GM12878 (cell line): ENCODE measurements around the gene RAB8A. TPM values are rescaled to one million over a fixed set of nuclear protein-coding genes. Genes with fewer than 3 reads are reported as not detected.
"Not testable (repeated sequence)": the region's sequence is repeated elsewhere in the genome, so short reads cannot be mapped to it uniquely, and the experiment has no call there.

Source experiments
- ATAC-seq: fragments of 200-7000 bp; cut with Tn5 transposase; 3 replicates; pipeline ENCODE4 v1.9.1; 2020; ENCODE audit warnings: mild to moderate bottlenecking, moderate library complexity
- BruUV-seq: library from RNA; stranded (reverse); fragments of 400-500 nt; replicated peaks from 2 replicates; lab custom pipeline; 2021; lab: Mats Ljungman, UMichigan
- CTCF ChIA-PET: fragments of 300-600 bp; sonication (Branson Sonifier 250); formaldehyde crosslinking; extraction: SDS; loops from one replicate; lab custom pipeline; 2021; ENCODE audit warnings: inconsistent platforms; lab: Yijun Ruan, JAX
- POLR2A ChIA-PET: fragments of 350-600 bp; formaldehyde crosslinking; extraction: SDS; loops from one replicate; lab custom pipeline; 2021; ENCODE audit warnings: inconsistent platforms; lab: Charles Lee
- RAD21 ChIA-PET: fragments of 300-600 bp; sonication (Branson Sonifier 250); formaldehyde crosslinking; loops from one replicate; lab custom pipeline; 2023; ENCODE audit warnings: antibody characterized with exemption; ENCODE audit not compliant: unreplicated experiment; lab: Charles Lee
- SMC1A ChIA-PET: fragments of 300-600 bp; sonication (Branson Sonifier 250); formaldehyde crosslinking; loops from one replicate; lab custom pipeline; 2023; ENCODE audit not compliant: unreplicated experiment, uncharacterized antibody; lab: Charles Lee
- DNase-seq: peaks from one replicate; pipeline ENCODE4 v3.0.0-alpha.2; 2011; ENCODE audit warnings: low read depth, low spot score
- FAIRE-seq: peaks from 3 replicates; lab custom pipeline; 2011; peaks lifted over from hg19 to GRCh38; lab: Jason Lieb, UNC
- H2AFZ ChIP-seq: 2 replicates; pipeline ENCODE4 v1.6.0; 2011; ENCODE audit warnings: low read depth, low read length, control low read depth; ENCODE audit not compliant: control insufficient read depth
- H3K27ac ChIP-seq: 2 replicates; pipeline ENCODE4 v1.5.1; 2011; ENCODE audit warnings: control low read depth; ENCODE audit not compliant: control insufficient read depth, insufficient read depth
- H3K27me3 ChIP-seq, 2 experiments: replicated peaks in 1 of 2; 2 replicates each; pipeline versions ENCODE4 v1.6.0 to v1.6.1; 2011; ENCODE audit warnings: low read length in 1 of 2; ENCODE audit not compliant: control insufficient read depth in 2 of 2, insufficient read depth in 2 of 2
- H3K36me3 ChIP-seq, 2 experiments: 2 replicates each; pipeline ENCODE4 v1.5.1; 2011; ENCODE audit warnings: low read length in 1 of 2; ENCODE audit not compliant: control insufficient read depth in 2 of 2, insufficient read depth in 2 of 2
- H3K4me1 ChIP-seq: 2 replicates; pipeline ENCODE4 v1.6.1; 2011; ENCODE audit warnings: mild to moderate bottlenecking, low read length, moderate library complexity, mixed read lengths; ENCODE audit not compliant: control insufficient read depth, insufficient read depth
- H3K4me2 ChIP-seq: 2 replicates; pipeline ENCODE4 v1.6.0; 2011; ENCODE audit warnings: control low read depth; ENCODE audit not compliant: control insufficient read depth, insufficient read depth
- H3K4me3 ChIP-seq: fragments of 200-600 bp; sonication (generic); 2 replicates; pipeline ENCODE4 v1.5.1; 2016
- H3K79me2 ChIP-seq: 2 replicates; pipeline ENCODE4 v1.6.0; 2011; ENCODE audit warnings: low read length; ENCODE audit not compliant: control insufficient read depth, insufficient read depth
- H3K9ac ChIP-seq: 2 replicates; pipeline ENCODE4 v1.8.0; 2011; ENCODE audit warnings: low read length, control low read depth, mixed read lengths; ENCODE audit not compliant: control insufficient read depth, insufficient read depth
- H3K9me3 ChIP-seq: replicated peaks from 3 replicates; pipeline ENCODE4 v1.5.1; 2011; ENCODE audit warnings: mild to moderate bottlenecking, low read length; ENCODE audit not compliant: control insufficient read depth, insufficient read depth
- H4K20me1 ChIP-seq: 2 replicates; pipeline ENCODE4 v1.6.0; 2011; ENCODE audit not compliant: control insufficient read depth, insufficient read depth
- CBX3 ChIP-seq: fragments of 200-600 bp; sonication (generic); IDR thresholded peaks from 2 replicates; pipeline ENCODE4 v1.6.1; 2016; ENCODE audit warnings: low read depth, borderline replicate concordance
- CBX5 ChIP-seq: sonication (generic); IDR thresholded peaks from 2 replicates; pipeline ENCODE4 v1.6.1; 2016; ENCODE audit warnings: low read depth, moderate library complexity, mild to moderate bottlenecking, inconsistent platforms
- CHD4 ChIP-seq: fragments of 200-600 bp; sonication (generic); IDR thresholded peaks from 2 replicates; pipeline ENCODE4 v1.6.1; 2016; ENCODE audit warnings: mild to moderate bottlenecking
- ESRRA ChIP-seq: IDR thresholded peaks from 2 replicates; pipeline ENCODE4 v1.6.1; 2012; ENCODE audit warnings: mild to moderate bottlenecking, low read length, improper control_type of control experiment
- MTA2 ChIP-seq: fragments of 450-650 bp; IDR thresholded peaks from 2 replicates; pipeline ENCODE4 v1.6.1; 2016; ENCODE audit warnings: low read depth, mild to moderate bottlenecking, moderate library complexity
- NBN ChIP-seq: fragments of 450-650 bp; IDR thresholded peaks from 2 replicates; pipeline ENCODE4 v1.6.1; 2016
- NFYB ChIP-seq: IDR thresholded peaks from 2 replicates; pipeline ENCODE4 v1.6.1; 2011; ENCODE audit warnings: low read depth, mild to moderate bottlenecking, low read length, improper control_type of control experiment, moderate library complexity; ENCODE audit not compliant: insufficient read depth
- NR2F1 ChIP-seq: fragments of 450-650 bp; conservative IDR thresholded peaks from 2 replicates; pipeline ENCODE4 v1.6.1; 2017; ENCODE audit warnings: mild to moderate bottlenecking
- POLR2AphosphoS5 ChIP-seq: IDR thresholded peaks from 2 replicates; pipeline ENCODE4 v1.6.1; 2011; ENCODE audit warnings: mild to moderate bottlenecking, low read length, inconsistent platforms
- RUNX3 ChIP-seq: IDR thresholded peaks from 2 replicates; pipeline ENCODE4 v1.6.1; 2012; ENCODE audit warnings: low read length, inconsistent platforms
- SMAD1 ChIP-seq: fragments of 450-650 bp; IDR thresholded peaks from 2 replicates; pipeline ENCODE4 v1.6.1; 2018; ENCODE audit warnings: mild to moderate bottlenecking, low read depth; ENCODE audit not compliant: partially characterized antibody
- SMARCA5 ChIP-seq: fragments of 450-650 bp; IDR thresholded peaks from 2 replicates; pipeline ENCODE4 v1.6.1; 2017; ENCODE audit warnings: mild to moderate bottlenecking
- TCF12 ChIP-seq: IDR thresholded peaks from 2 replicates; pipeline ENCODE4 v1.6.1; 2011; ENCODE audit warnings: low read depth, mild to moderate bottlenecking, low read length
- WGBS: methylation state at CpG from one replicate; pipeline ENCODE4 v1.1.6; 2016; ENCODE audit warnings: low lambda C conversion rate; ENCODE audit not compliant: insufficient replicate concordance, insufficient coverage; ENCODE audit errors: missing lambda C conversion rate; 5-methylcytosine and 5-hydroxymethylcytosine counted together
- in situ Hi-C: fragments of 300-500 bp; cut with MboI; formaldehyde crosslinking; loops from 9 replicates; pipeline ENCODE4 v1.14.3; 2018; ENCODE audit warnings: mixed read lengths
- intact Hi-C: fragments of 100-400 bp; cut with micrococcal nuclease; formaldehyde crosslinking; loops from one replicate; pipeline ENCODE4 v1.14.2; 2022; ENCODE audit not compliant: unreplicated experiment
- polyA plus RNA-seq, 11 experiments: library from polyadenylated mRNA; depleted of rRNA in 4 of 11; unstranded in 6 of 11; stranded (reverse) in 5 of 11; fragments of >200 nt; fragmentation: Nextera tagmentation in 4 of 11; fragmentation: Illumina TruSeq in 1 of 11; extraction: Ambion mirVana in 4 of 11; extraction: Trizol in 1 of 11; gene quantifications; 1 replicate in 1 of 11; 2 replicates in 10 of 11; pipeline versions ENCODE4 v1.2.1 to v1.2.3, GENCODE V29; 2011 to 2016; ENCODE audit warnings: inconsistent platforms in 2 of 11, missing spikeins in 2 of 11, low read depth in 1 of 11
- total RNA-seq, 4 experiments: library from RNA; depleted of rRNA in 3 of 4; stranded (reverse); fragments of >200 nt in 3 of 4; fragmentation: Illumina TruSeq in 1 of 4; extraction: Trizol in 1 of 4; gene quantifications; 2 replicates each; pipeline versions ENCODE4 v1.2.1 to v1.2.3, GENCODE V29; 2013 to 2021
- TF ChIP-seq, protein P1 (sequence below): IDR thresholded peaks from 2 replicates; pipeline ENCODE4 v1.6.1; 2011; ENCODE audit warnings: borderline replicate concordance, low read depth, mild to moderate bottlenecking, moderate library complexity, low read length; ENCODE audit not compliant: insufficient read depth, poor library complexity, severe bottlenecking

The RAB8A gene
- total and polyA plus RNA-seq, 10 of the 15 experiments (the other 5 are each of a cell fraction or from before 2014, with no cell fraction given), result 23.9 to 314 (median 185) TPM

DNA sequence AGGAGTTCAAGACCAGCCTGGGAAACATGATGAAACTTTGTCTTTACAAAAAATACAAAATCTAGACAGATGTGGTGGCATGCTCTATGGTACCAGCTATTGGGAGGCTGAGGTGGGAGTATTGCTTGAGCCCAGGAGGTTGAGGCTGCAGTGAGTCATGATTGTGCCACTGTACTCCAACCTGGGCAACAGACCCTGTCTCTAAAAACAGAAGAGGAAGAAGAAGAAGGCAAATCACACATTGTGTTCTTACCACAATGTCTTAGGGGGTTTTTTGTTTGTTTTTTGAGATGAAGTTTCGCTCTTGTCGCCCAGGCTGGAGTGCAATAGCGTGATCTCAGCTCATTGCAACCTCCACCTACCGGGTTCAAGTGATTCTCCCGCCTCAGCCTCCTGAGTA, 67.2 kb downstream of the RAB8A start:
- H3K9me3 ChIP-seq, H3K9ac ChIP-seq, H3K27me3 ChIP-seq, FAIRE-seq, POLR2A ChIA-PET, BruUV-seq, H3K4me1 ChIP-seq, DNase-seq, H4K20me1 ChIP-seq, H3K4me3 ChIP-seq, H3K27ac ChIP-seq, in situ Hi-C loops, intact Hi-C loops, H3K79me2 ChIP-seq, H3K36me3 ChIP-seq: not testable (repeated sequence)
- ChIA-PET SMC1A (interaction anchor here (0.6 to 7.4 kb wide), 11 partner anchors 9 to 137 kb away, joined by 3 to 49 read pairs (median 4); no protein-coding TSS in a partner anchor), RAD21 (interaction anchor here (0.9 to 4.5 kb wide), 8 partner anchors 17 to 549 kb away, joined by 3 to 27 read pairs (median 3); partner anchors contain the start of genes HSH2D and TPM4), CTCF (interaction anchor here (0.9 to 4.8 kb wide), 7 partner anchors 23 to 137 kb away, joined by 4 to 59 read pairs (median 10); partner anchors contain the start of gene HSH2D)
- TF ChIP-seq RUNX3 (peak; percentile 31; the same call in 1 of the 2 replicates), SMARCA5 (0 out of 2 replicates have a peak, but pooled peaks have one; percentile 8), NR2F1 (peak; percentile 45; the same call in 1 of the 2 replicates)
- H3K4me2 ChIP-seq, result peak overlapping the region; percentile 13; the same call in 1 of the 2 replicates
- peak; percentile 71 for ATAC-seq
- WGBS, result 16% methylated on average over 5 of the region's 5 CpGs
- peak overlapping the region; percentile 17; the same call in 1 of the 2 replicates for H2AFZ ChIP-seq

DNA sequence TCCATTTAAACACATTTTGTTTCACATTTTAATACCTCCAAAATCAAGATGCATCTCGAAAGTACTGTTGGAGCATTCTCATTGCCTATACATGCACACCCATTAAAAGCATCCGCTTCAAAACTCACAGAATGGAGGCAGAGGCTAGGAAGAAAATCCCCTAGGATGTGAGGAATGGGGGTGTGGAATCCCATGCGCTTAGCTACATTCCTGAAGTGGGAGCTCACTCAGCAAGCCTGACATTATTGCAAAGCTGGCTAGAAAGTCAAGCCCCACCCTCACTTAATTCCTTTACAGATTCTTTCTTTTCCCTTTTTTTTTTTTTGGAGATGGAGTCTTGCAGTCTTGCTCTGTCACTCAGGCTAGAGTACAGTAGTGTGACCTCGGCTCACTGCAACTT, 68.9 kb downstream of the RAB8A start:
- Histone ChIP-seq H3K9ac (no peak overlapping the region), H3K4me1 (peaks cover 11% of the 10 kb centered on the region), H2AFZ (no peak overlapping the region), H3K79me2 (peaks cover 4% of the 10 kb centered on the region), H3K4me3 (no peak overlapping the region), H3K9me3 (peaks cover 2% of the 10 kb centered on the region), H3K27ac (no peak overlapping the region), H3K4me2 (no peak overlapping the region), H3K36me3 (no peaks in the 10 kb centered on the region), H4K20me1 (no peaks in the 10 kb centered on the region), H3K27me3 (no peaks in the 10 kb centered on the region)
- in situ Hi-C loops (loop anchor here (5.0 kb wide), 1 partner anchor 113 kb away; no protein-coding TSS in a partner anchor), intact Hi-C loops (no loop called here)
- DNase-seq, result no peak
- BruUV-seq, result no TSS peak
- CTCF ChIA-PET, result interaction anchor here (0.7 to 4.8 kb wide), 8 partner anchors 20 to 139 kb away, joined by 3 to 59 read pairs (median 7); partner anchors contain the start of gene HSH2D
- ATAC-seq, result no peak
- WGBS, result 87% methylated on average over 4 of the region's 4 CpGs
- SMC1A ChIA-PET, result interaction anchor here (0.8 to 7.4 kb wide), 14 partner anchors 11 to 551 kb away, joined by 3 to 49 read pairs (median 6); no protein-coding TSS in a partner anchor
- RAD21 ChIA-PET, result interaction anchor here (0.6 to 4.5 kb wide), 11 partner anchors 14 to 551 kb away, joined by 3 to 27 read pairs (median 6); partner anchors contain the start of gene HSH2D
- POLR2A ChIA-PET, result interaction anchor here (0.5 to 2.0 kb wide), 7 partner anchors 33 to 143 kb away, joined by 3 to 11 read pairs (median 4); no protein-coding TSS in a partner anchor
- no peak for FAIRE-seq
- no peak for TF ChIP-seq TCF12
- no peak for TF ChIP-seq NBN
- TF ChIP-seq CHD4, result no peak
- no peak for TF ChIP-seq NFYB
- TF ChIP-seq, protein P1, sequence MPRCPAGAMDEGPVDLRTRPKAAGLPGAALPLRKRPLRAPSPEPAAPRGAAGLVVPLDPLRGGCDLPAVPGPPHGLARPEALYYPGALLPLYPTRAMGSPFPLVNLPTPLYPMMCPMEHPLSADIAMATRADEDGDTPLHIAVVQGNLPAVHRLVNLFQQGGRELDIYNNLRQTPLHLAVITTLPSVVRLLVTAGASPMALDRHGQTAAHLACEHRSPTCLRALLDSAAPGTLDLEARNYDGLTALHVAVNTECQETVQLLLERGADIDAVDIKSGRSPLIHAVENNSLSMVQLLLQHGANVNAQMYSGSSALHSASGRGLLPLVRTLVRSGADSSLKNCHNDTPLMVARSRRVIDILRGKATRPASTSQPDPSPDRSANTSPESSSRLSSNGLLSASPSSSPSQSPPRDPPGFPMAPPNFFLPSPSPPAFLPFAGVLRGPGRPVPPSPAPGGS, result no peak
- no peak for TF ChIP-seq CBX3
- TF ChIP-seq ESRRA, result no peak
- TF ChIP-seq POLR2AphosphoS5, result no peak
- no peak for TF ChIP-seq SMAD1
- no peak for TF ChIP-seq MTA2
- TF ChIP-seq CBX5, result no peak
